BJ (cell line): Measurements from ENCODE around the gene CPNE9. TPM values are rescaled to one million over a fixed set of nuclear protein-coding genes. Genes with fewer than 3 reads are reported as not detected.

Experiments
- CTCF ChIA-PET: fragments of 350-600 bp; formaldehyde crosslinking; extraction: SDS; loops from one replicate; lab custom pipeline; 2021; ENCODE audit warnings: antibody characterized with exemption, inconsistent platforms; lab: Yijun Ruan, JAX
- POLR2A ChIA-PET: fragments of 300-600 bp; sonication (Branson Sonifier 250); formaldehyde crosslinking; extraction: SDS; loops from one replicate; lab custom pipeline; 2021; ENCODE audit warnings: antibody characterized with exemption; lab: Charles Lee
- DNase-seq: peaks from one replicate; pipeline ENCODE4 v3.0.0-alpha.2; 2011; ENCODE audit warnings: low read depth
- H3K27me3 ChIP-seq: 2 replicates; pipeline ENCODE4 v1.6.0; 2011; ENCODE audit warnings: low read length; ENCODE audit not compliant: control insufficient read depth, insufficient read depth
- H3K36me3 ChIP-seq: 2 replicates; pipeline ENCODE4 v1.5.1; 2011; ENCODE audit warnings: low read length; ENCODE audit not compliant: control insufficient read depth, insufficient read depth
- H3K4me3 ChIP-seq: 2 replicates; pipeline ENCODE4 v1.5.1; 2011; ENCODE audit warnings: low read depth, mild to moderate bottlenecking, control low read depth, low read length
- polyA plus RNA-seq: library from polyadenylated mRNA; depleted of rRNA; stranded (reverse); fragments of >200 nt; gene quantifications from 2 replicates; pipeline ENCODE4 v1.2.3, GENCODE V29; 2011
- TF ChIP-seq, protein P1 (sequence below): IDR thresholded peaks from 2 replicates; pipeline ENCODE4 v1.5.1; 2011; ENCODE audit warnings: low read depth, mild to moderate bottlenecking, control low read depth, inconsistent platforms, low read length, moderate library complexity; ENCODE audit not compliant: insufficient read depth

The CPNE9 gene
- polyA plus RNA-seq, 1 experiment, result not detected

DNA sequence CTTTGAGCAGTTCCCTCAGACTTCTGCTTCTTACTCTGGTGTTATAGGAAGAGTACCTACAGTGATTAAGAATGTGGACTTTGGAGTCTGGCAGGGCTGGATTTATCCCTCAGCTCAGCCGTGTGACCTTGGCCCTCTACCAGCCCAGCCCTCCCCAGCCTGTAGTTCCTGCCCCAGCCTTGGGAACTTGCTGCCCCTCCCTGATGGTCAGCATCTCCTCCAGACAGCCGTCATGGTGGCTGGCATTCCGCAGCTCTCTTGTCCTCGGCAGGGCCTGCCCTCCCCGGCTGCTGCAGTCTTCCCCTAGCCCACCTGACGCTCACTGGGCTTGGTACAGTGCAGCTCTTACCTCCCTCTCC lies 21.9 kb upstream of the CPNE9 start:
- TF ChIP-seq, protein P1, sequence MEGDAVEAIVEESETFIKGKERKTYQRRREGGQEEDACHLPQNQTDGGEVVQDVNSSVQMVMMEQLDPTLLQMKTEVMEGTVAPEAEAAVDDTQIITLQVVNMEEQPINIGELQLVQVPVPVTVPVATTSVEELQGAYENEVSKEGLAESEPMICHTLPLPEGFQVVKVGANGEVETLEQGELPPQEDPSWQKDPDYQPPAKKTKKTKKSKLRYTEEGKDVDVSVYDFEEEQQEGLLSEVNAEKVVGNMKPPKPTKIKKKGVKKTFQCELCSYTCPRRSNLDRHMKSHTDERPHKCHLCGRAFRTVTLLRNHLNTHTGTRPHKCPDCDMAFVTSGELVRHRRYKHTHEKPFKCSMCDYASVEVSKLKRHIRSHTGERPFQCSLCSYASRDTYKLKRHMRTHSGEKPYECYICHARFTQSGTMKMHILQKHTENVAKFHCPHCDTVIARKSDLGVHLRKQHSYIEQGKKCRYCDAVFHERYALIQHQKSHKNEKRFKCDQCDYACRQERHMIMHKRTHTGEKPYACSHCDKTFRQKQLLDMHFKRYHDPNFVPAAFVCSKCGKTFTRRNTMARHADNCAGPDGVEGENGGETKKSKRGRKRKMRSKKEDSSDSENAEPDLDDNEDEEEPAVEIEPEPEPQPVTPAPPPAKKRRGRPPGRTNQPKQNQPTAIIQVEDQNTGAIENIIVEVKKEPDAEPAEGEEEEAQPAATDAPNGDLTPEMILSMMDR, result no peak
- Histone ChIP-seq H3K27me3 (no peaks in the 10 kb centered on the region), H3K4me3 (no peak overlapping the region), H3K36me3 (peaks cover 44% of the 10 kb centered on the region)
- no peak for DNase-seq
- CTCF ChIA-PET, result interaction anchor here (0.6 kb wide), 1 partner anchor 13 kb away, joined by 3 read pairs; no protein-coding TSS in a partner anchor
- POLR2A ChIA-PET, result no interaction called here

DNA sequence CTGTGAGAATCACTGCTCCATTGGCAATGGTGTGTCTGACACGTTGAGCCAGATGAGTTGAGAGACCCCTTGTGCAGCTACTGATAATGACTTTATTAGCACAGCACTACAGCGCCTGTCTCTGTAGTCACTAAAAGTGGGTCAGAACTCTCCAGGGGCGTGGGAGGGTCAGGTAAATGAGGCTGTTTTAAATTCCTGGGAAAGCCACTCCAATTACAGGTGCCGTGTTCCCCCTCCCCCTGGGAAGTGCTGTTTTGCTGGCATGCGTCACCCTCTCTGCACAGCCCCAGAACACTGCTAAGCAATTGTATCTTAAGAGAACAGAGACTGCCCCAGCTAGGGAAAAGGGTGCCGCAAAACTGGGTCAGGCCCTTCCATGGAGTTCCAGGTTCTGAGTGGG lies 21.5 kb upstream of the CPNE9 start:
- no peaks in the 10 kb centered on the region for H3K27me3 ChIP-seq
- POLR2A ChIA-PET, result no interaction called here
- no peak overlapping the region for H3K4me3 ChIP-seq
- peaks cover 46% of the 10 kb centered on the region for H3K36me3 ChIP-seq
- CTCF ChIA-PET, result no interaction called here
- TF ChIP-seq, protein P1, result no peak
- DNase-seq, result no peak

DNA sequence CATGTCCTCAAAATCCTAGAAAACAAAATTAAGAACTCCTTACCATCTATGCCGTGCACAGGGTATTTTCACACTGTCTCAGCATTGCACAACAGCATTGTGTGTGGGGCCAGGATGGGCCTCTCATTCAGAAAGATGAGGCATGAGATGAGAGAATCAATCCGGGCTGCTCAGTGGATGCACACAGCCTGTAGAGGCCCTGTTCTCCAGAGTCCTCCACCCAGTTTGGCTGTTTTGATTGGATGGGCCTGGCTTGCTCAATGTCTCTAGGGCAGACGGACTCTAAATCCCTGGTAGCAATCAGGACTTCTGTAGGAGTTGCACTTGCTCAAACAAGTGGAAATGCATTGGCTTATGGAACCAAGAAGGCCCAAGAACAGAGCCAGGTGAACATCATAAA lies 20.2 kb upstream of the CPNE9 start:
- no peak for DNase-seq
- H3K4me3 ChIP-seq, result no peak overlapping the region
- TF ChIP-seq, protein P1, result no peak
- peaks cover 48% of the 10 kb centered on the region for H3K36me3 ChIP-seq
- no peaks in the 10 kb centered on the region for H3K27me3 ChIP-seq
- CTCF ChIA-PET, result no interaction called here
- POLR2A ChIA-PET, result no interaction called here

DNA sequence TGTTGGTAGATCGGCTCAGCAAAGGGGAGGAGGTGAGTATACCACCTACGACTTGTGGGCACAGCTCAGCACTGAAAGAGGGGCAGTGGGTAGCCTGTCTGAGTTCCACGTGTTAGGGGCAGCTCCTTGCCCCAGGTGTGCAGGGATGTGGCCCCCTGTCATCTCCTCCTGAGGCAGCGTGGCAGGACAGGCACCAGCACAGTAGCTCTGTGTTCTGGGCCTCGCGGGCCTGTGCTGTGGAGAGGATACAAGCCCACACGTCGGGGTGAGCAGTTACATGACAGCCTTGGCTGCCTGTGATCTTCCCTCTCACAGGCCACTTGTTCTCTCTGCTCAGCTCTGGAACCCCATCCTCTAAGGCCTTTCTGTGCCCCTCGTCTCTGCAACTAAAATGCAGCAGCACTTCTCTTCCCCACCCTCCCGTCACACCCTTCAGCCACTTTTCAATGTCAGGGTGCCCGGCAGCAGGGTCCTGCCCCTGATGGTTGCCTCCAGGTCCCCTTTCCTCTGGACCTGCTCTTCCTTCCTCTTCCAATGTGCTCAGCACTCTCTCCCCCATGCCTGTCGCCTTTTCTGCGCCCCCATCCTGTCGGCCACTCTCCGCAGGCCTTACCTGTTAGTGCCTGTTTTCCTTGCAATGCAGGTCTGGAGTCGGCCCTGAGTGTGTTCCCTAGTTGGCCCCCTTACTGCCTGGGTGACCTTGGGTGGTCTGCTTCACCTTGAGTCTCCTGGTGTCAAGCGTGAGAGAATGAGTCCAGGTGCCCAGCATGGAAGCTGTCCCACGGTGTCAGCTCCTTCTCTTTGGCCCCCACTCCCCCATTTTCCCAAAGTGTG lies 18.2 kb upstream of the CPNE9 start:
- TF ChIP-seq, protein P1, result no peak
- Histone ChIP-seq H3K4me3 (no peak overlapping the region), H3K27me3 (no peaks in the 10 kb centered on the region), H3K36me3 (peaks cover 43% of the 10 kb centered on the region)
- CTCF ChIA-PET, result interaction anchor here (0.5 to 1.2 kb wide), 3 partner anchors 13 to 174 kb away, joined by 4 read pairs; no protein-coding TSS in a partner anchor
- POLR2A ChIA-PET, result no interaction called here
- DNase-seq, result no peak

DNA sequence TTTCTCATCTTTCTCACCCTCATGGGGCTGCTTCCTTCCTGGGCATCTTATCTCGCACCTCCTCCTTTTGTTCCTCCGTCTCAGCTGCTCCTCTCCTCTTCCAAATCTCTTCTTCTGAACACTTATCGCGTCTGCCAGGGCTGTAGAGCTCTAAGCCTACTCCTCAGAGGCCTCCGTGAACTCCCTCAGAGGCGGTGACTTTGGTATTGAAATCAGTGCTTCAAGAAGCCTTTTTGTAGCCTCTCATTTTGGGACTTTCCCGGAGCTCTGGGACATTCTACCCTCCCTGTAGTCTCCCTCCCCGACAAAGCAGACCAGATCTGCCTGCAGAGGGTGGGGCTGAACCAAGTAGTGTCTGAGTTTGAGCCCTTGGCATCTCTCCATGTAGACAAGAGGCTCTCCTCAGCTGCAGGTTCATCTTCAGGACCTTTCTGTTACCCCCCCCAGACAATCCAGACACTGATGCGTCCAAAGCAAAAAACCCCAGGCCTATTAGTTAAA lies 17.5 kb upstream of the CPNE9 start:
- Histone ChIP-seq H3K27me3 (no peaks in the 10 kb centered on the region), H3K4me3 (no peak overlapping the region), H3K36me3 (peaks cover 42% of the 10 kb centered on the region)
- ChIA-PET POLR2A (no interaction called here), CTCF (interaction anchor here (0.5 kb wide), 1 partner anchor 175 kb away, joined by 4 read pairs; no protein-coding TSS in a partner anchor)
- DNase-seq, result no peak
- TF ChIP-seq, protein P1, result no peak
